Fibroblast of villous mesenchyme (primary cell): Measurements from ENCODE around the gene P2RX4. TPM values are rescaled to one million over a fixed set of nuclear protein-coding genes. Genes with fewer than 3 reads are reported as not detected.
"Not testable (repeated sequence)": the region's sequence is repeated elsewhere in the genome, so short reads cannot be mapped to it uniquely, and the experiment has no call there.

Source experiments
- DNase-seq: peaks from one replicate; pipeline ENCODE4 v3.0.0-alpha.2; 2010; ENCODE audit warnings: low read depth
- H3K4me3 ChIP-seq: 2 replicates; pipeline ENCODE4 v1.5.1; 2011; ENCODE audit warnings: low read depth, mild to moderate bottlenecking, low read length
- CTCF ChIP-seq: IDR thresholded peaks from 2 replicates; pipeline ENCODE4 v1.5.1; 2012; ENCODE audit warnings: low read depth, mild to moderate bottlenecking, low read length; ENCODE audit not compliant: insufficient read depth
- total RNA-seq: library from RNA; depleted of rRNA; stranded (reverse); fragments of >200 nt; gene quantifications from 2 replicates; pipeline ENCODE4 v1.2.3, GENCODE V29; 2012

Gene P2RX4
- total RNA-seq, 1 donor, result 15.1 TPM

DNA sequence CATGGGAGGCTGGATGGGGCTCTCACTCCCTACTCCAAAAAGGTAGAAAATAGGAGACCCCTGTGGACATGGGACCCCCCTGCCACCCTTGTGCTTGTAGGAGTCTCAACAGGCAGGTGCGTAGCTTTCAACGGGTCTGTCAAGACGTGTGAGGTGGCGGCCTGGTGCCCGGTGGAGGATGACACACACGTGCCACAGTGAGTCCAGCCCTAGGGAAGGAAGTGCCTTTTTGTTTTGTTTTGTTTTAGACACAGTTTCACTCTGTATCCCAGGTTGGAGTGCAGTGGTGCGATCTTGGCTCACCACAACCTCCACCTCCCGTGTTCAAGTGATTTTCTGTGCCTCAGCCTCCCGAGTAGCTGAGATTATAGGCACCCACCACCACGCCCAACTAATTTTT, 12.9 kb downstream of the P2RX4 start:
- TF ChIP-seq CTCF, result no peak
- H3K4me3 ChIP-seq, result no peak overlapping the region
- no peak for DNase-seq

DNA sequence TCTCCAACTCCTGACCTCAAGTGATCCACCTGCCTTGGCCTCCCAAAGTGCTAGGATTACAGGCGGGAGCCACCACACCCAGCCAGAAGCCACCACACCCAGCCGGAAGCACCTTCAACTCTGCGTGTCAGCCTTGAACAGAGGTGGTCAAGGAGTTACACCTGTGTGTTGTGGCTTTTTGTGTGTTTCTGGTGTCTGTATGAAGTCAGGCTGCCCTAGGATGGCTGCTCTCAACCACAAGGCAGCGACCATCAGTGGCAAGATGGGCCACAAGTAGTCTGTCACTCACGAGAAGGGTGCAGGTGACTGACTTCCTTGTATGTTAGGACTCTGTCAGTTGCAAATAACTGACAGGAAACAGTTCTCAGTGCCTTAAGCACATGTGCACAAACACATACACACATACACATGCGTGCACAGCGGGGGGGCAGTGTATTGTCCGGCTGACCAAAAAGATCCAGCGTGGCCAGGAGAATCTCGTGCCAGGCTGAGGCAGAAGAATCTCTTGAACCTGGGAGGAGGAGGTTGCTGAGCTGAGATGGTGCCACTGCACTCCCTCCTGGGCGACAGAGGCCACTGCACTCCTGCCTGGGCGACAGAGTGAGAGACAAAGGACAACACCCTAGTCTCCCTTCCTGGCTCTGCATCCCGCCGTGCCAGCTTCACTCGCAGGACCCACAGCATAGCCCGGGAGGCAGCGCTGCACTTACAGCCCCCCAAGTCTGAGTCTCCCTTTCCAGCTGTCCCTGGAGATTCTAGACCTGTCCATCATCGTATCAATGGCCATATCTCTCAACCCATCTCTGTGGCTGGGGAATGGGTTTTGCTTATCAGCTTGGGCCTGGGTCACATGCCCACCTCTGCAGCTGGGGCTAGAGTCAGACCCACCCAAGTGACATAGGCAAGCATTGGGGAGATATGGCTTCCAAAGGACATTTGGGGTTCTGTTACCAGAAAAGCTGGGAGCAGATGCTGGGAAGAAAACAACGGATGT, 13.7 kb downstream of the P2RX4 start:
- no peak overlapping the region for H3K4me3 ChIP-seq
- DNase-seq, result no peak
- peak; percentile 37 for TF ChIP-seq CTCF

DNA sequence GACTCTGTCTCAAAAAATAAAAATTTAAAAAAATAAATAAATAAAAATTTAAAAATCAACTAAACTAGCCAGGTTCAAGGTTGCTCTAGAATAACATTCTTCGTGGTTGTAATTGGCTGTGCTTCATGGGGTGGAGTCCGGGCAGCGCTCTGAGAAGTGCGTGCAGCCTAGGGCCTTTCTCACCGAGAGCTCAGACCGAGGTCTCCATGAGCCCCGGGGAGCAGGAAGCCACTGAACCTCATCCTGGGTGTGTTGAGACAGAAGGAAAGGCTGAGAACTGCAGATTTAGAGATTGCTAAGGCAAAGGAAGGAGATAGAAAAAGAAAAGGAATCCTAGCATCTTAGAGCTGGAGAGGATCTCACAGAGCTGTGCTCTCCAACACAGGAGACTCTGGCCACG, 14.7 kb downstream of the P2RX4 start:
- H3K4me3 ChIP-seq, result no peak overlapping the region
- TF ChIP-seq CTCF, result no peak

DNA sequence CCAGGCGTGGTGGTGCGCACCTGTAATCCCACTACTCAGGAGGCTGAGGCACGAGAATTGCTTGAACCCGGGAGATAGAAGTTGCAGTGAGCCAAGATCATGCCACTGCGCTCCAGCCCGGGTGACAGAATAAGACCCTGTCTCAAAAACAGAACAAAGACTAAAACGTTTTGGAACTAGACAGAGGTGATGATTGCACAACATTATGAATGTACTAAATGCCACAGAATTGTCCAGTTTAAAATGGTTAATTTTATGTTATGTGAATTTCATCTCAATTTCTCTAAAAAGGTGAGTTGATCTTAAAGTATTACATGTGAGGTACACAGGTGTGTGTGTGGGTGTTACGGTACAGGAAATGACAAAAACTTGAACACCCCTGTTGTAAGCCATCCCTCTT, 16.5 kb downstream of the P2RX4 start:
- no peak for DNase-seq
- H3K4me3 ChIP-seq, result no peak overlapping the region
- TF ChIP-seq CTCF, result no peak

More for the DNA sequence above, 14.7 kb downstream of the P2RX4 start:
- DNase-seq, result no peak

- H3K4me3 ChIP-seq, DNase-seq: not testable (repeated sequence)
Measured at GRCh38 chr12:121226871-121227270, 16.9 kb downstream of the P2RX4 start.

- no peak for TF ChIP-seq CTCF
- DNase-seq, result no peak
- H3K4me3 ChIP-seq, result no peak overlapping the region
Measured at GRCh38 chr12:121227294-121227693, 17.4 kb downstream of the P2RX4 start.

- DNase-seq, result no peak
- no peak overlapping the region for H3K4me3 ChIP-seq
- no peak for TF ChIP-seq CTCF
Measured at GRCh38 chr12:121228919-121229665, 19.2 kb downstream of the P2RX4 start.
